NB4 (cell line): ENCODE data around the gene TGFB1.
"Not testable (repeated sequence)": the region's sequence is repeated elsewhere in the genome, so short reads cannot be mapped to it uniquely, and the experiment has no call there.

Experiments used
- DNase-seq: peaks from one replicate; pipeline ENCODE4 v3.0.0; 2010; ENCODE audit warnings: low read depth
- H3K4me3 ChIP-seq: one replicate; pipeline ENCODE4 v1.5.1; 2011; ENCODE audit warnings: mild to moderate bottlenecking, low read depth, low read length, moderate library complexity
- MYC ChIP-seq: IDR thresholded peaks from 2 replicates; pipeline ENCODE4 v1.6.1; 2011; ENCODE audit warnings: low read depth, low read length
- POLR2A ChIP-seq: IDR thresholded peaks from 2 replicates; pipeline ENCODE4 v1.6.1; 2011; ENCODE audit warnings: mild to moderate bottlenecking; ENCODE audit not compliant: insufficient read length; ENCODE audit errors: extremely low read depth
- TF ChIP-seq, protein P1 (sequence below): IDR thresholded peaks from 2 replicates; pipeline ENCODE4 v1.6.1; 2011; ENCODE audit warnings: low read depth, low read length
- TF ChIP-seq, protein P2 (sequence below): IDR thresholded peaks from one replicate; pipeline ENCODE4 v1.5.1; 2012; ENCODE audit warnings: low read depth, low read length

TGFB1 gene

DNA sequence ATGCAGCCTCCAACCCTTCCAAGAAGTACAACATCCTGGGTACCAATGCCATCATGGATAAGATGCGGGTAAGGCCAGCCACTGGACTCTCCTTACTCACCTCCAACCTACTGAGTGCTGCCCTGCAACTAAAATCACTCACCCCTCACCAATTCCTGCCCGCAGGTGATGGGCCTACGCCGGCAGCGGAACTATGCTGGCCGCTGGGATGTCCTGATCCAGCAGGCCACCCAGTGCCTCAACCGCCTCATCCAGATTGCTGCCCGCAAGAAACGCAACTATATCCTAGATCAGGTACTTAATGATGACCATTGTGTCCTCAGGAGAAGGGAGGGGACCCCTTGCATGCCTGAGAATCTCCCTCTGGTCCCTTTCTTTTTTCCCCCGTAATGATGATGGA, 59.3 kb downstream of the TGFB1 start:
- no peak for DNase-seq
- no peak overlapping the region for H3K4me3 ChIP-seq
- TF ChIP-seq, protein P1, sequence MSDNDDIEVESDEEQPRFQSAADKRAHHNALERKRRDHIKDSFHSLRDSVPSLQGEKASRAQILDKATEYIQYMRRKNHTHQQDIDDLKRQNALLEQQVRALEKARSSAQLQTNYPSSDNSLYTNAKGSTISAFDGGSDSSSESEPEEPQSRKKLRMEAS: no peak
- TF ChIP-seq, protein P2, sequence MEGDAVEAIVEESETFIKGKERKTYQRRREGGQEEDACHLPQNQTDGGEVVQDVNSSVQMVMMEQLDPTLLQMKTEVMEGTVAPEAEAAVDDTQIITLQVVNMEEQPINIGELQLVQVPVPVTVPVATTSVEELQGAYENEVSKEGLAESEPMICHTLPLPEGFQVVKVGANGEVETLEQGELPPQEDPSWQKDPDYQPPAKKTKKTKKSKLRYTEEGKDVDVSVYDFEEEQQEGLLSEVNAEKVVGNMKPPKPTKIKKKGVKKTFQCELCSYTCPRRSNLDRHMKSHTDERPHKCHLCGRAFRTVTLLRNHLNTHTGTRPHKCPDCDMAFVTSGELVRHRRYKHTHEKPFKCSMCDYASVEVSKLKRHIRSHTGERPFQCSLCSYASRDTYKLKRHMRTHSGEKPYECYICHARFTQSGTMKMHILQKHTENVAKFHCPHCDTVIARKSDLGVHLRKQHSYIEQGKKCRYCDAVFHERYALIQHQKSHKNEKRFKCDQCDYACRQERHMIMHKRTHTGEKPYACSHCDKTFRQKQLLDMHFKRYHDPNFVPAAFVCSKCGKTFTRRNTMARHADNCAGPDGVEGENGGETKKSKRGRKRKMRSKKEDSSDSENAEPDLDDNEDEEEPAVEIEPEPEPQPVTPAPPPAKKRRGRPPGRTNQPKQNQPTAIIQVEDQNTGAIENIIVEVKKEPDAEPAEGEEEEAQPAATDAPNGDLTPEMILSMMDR: no peak
- TF ChIP-seq MYC: no peak
- TF ChIP-seq POLR2A: no peak

DNA sequence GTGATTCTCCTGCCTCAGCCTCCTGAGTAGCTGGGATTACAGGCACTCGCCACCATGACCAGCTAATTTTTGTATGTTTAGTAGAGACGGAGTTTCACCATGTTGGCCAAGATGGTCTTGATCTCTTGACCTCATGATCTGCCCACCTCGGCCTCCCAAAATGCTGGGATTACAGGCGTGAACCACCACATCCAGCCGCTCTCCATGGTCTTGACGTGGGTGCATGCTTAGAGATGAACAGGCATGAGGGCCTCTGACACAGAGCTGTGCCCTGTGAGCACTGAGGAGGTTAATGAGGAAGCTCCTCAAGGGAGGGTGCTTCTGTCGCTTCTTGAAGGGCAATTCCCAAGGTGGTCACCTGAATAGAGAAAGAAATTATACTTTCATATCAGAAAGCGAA, 63.9 kb downstream of the TGFB1 start:
- not testable (repeated sequence) for DNase-seq, H3K4me3 ChIP-seq

DNA sequence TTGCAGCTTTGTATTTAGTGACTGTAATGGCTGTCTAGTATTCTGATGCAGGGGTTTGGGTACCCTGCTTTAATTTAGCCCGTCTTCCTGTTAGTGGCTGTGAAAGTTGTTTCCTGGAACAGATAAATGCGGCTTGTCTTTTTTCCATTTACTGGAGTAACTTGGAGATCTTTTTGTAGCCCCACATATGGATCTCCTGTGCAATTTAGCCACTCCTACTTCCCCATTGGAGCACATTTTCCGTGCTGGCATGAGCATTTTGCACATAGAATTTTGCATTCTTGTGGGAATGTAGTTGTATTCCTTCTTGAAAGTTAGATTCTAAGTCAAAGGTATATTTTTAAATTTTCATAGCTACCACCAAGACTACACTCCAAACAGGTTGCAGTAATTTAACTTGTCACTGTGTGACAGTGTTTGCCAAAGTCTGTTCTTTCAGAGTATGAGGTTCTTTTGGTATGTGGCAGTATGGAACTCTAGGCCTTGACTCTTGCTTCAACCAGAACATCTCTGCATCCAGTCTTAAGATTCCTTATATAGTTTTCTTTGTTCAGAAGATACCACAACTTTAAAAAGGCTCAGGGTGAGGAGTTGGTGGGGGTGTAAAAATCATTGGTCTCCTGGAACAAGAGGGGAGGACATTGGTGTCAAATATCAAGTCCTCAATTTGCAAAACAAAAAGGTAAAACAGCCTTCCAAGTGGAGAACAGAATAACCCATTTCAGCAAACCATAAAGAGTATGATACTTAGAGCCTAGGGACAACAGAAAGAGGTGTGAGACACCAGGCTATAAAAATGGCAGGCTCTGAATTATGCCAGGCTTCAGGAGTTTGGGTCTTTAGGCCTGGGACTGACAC, 64.8 kb downstream of the TGFB1 start:
- TF ChIP-seq, protein P2: no peak
- no peak for TF ChIP-seq MYC
- TF ChIP-seq, protein P1: no peak
- no peak for TF ChIP-seq POLR2A
- no peak overlapping the region for H3K4me3 ChIP-seq
- no peak for DNase-seq
